HCT116 (cell line): ENCODE measurements around the gene FARP1.

Experiments
- FOSL1 ChIP-seq: IDR thresholded peaks from 2 replicates; pipeline ENCODE4 v1.6.1; 2012; ENCODE audit warnings: low read depth
- POLR2A ChIP-seq: IDR thresholded peaks from 2 replicates; pipeline ENCODE4 v1.7.0; 2011; ENCODE audit warnings: borderline replicate concordance; ENCODE audit not compliant: insufficient read depth, insufficient read length; ENCODE audit errors: extremely low read depth
- TF ChIP-seq, protein P1 (sequence below), 3 experiments: fragments of 200-600 bp in 1 of 3; sonication (generic) in 1 of 3; IDR thresholded peaks in 2 of 3; conservative IDR thresholded peaks in 1 of 3; 2 replicates each; pipeline ENCODE4 v1.5.1; 2012 to 2017; ENCODE audit warnings: low read depth in 2 of 3, low read length in 2 of 3, antibody characterized with exemption in 1 of 3, borderline replicate concordance in 1 of 3, control low read depth in 1 of 3, mild to moderate bottlenecking in 1 of 3, mixed read lengths in 1 of 3, mixed run types in 1 of 3, moderate library complexity in 1 of 3; ENCODE audit not compliant: insufficient read depth in 1 of 3

DNA sequence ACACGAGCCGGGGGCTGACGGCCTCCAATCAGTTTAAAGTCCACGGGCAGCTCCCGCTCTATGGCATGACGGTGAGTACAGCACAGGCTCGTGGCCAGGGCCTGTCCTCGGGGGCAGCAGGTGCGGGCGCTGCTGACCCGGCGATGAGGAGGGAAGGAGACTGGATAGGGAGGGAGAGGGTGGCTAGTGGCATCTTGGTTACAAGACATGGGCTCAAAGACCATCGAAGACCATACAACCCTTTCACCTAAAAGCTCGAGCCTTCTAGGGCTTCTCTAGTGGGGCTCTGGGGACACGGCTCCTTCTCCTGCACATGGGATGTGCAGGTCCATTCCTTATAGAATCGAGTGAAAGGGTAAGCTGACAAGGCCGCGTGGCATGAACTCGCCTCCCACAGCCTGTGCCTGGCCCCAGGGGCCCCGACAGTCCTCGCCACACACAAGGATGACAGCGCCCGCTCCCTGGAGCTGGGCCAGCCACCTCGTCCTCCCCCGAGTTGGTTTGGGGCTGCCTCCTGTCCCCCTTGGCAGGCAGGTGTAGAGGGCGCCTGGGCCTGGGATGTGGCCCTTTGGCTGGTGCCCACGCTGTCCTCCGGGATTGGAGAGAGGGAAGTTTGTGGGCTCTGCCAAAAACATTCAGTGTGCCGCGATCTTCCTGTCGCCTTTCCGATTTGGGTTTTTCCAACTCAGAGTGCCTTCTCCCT lies 296.4 kb downstream of the FARP1 start:
- TF ChIP-seq POLR2A (no peak), FOSL1 (no peak)
- TF ChIP-seq, protein P1, sequence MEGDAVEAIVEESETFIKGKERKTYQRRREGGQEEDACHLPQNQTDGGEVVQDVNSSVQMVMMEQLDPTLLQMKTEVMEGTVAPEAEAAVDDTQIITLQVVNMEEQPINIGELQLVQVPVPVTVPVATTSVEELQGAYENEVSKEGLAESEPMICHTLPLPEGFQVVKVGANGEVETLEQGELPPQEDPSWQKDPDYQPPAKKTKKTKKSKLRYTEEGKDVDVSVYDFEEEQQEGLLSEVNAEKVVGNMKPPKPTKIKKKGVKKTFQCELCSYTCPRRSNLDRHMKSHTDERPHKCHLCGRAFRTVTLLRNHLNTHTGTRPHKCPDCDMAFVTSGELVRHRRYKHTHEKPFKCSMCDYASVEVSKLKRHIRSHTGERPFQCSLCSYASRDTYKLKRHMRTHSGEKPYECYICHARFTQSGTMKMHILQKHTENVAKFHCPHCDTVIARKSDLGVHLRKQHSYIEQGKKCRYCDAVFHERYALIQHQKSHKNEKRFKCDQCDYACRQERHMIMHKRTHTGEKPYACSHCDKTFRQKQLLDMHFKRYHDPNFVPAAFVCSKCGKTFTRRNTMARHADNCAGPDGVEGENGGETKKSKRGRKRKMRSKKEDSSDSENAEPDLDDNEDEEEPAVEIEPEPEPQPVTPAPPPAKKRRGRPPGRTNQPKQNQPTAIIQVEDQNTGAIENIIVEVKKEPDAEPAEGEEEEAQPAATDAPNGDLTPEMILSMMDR (IDR thresholded peaks at IDR 0.05 in 2 of 3, conservative IDR thresholded peaks at IDR 0.05 in 1 of 3; ENCODE audit: borderline replicate concordance in 1 of 3, insufficient read depth in 1 of 3, low read depth in 2 of 3, low read length in 2 of 3): no peak
